Stimulated activated CD4-positive, alpha-beta T cell treated with anti-CD3 and anti-CD28 coated beads, TNF-alpha, amount 100 ng/mL, for 4 hours (primary cell): ENCODE measurements around the gene CYFIP2.

ENCODE experiments used
- DNase-seq, 3 experiments: peaks; one replicate each; pipeline ENCODE4 v3.0.0-alpha.2; 2020; ENCODE audit warnings: low read depth in 3 of 3

Gene CYFIP2

DNA sequence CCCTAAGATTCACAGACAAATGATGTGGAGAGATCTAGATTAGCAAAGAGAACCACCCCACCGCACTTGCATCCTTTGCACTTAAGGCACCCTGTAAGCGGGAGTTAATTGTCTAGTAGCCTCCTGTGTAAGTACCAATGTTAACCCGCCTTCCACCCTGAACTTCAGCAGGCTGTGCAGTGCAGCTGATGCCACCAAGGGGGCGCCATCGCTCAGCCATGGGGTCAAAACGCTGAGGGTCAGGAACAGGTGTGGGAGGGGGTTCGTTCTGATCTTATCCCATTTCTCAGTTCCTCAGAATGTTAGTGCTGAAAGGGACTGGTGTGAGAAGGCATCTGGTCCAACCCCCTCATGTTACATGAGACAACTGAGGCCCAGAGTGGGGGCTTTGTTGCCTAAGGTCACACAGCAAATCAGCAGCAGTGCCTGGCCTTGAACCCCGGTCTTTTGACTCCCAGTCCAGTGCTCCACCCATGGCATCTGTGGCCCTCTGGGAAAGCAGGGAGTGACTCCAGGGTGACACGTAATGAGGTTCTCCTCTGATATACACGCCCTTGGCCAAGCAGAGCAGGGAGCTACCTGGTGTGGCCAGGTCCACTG lies 57.3 kb downstream of the CYFIP2 start:
- no peak for DNase-seq

DNA sequence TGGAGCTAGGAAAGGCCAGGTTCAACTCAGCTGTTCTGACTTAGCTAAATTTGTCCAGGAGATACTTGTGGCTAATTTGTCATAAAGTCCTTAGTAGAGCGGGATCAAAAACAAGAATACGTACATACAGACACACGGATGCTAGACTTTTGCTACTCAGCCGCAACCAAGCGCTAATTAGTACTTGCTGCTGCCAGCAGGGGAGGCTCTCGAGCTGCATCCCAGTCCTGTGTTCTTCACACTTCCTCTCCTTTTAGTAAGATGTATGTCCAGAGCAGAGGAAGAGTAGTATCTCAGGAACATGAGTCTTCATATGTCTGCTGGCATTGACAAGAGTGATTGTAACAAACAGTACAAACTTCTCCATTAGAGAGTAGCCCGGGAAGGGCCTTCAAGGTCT lies 58.3 kb downstream of the CYFIP2 start:
- no peak for DNase-seq

DNA sequence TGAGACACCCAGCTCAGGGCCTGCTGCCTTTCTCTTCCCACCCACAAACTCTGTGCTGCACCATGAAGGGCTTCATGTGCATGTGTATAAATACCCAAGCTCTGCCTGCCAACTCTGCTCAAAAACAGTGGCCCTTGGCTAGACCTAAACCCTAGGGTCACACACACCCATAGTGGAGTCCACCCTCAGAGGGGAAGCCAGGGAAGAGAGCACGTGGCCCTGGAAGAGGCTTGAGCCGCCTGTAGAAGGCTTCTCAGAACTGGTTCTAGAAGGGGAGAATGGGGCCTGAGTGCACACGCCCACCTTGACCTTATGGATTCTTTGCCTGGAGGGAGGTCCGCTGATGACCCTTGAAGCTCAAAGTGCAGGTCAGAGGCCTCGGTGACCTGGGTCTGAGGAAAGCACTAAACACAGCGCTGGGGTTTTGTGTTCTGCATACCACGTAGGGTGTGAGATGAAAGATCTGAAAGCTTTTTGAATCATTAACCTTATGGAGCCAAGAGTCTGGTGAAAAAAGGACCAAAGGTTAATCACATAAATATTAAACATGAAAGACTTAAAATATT lies 60.6 kb downstream of the CYFIP2 start:
- DNase-seq = no peak

DNA sequence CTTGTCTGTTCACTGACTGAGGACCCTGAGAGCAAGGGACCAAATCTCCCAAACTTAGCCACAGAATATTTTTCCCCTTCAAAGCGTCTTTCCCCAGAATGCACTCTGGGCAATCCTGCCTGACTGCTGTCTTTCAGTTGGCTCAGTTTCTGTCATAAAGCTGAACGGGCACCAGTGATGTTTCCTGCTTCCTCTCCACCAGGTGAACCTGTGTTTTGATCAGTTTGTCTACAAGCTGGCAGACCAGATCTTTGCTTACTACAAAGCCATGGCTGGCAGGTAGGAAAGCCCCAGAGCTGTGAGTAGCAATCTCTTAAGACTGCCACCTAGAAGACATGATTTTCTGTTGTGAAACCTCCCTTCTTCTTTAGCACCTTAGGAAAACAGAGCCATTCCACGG lies 61.8 kb downstream of the CYFIP2 start:
- no peak for DNase-seq

DNA sequence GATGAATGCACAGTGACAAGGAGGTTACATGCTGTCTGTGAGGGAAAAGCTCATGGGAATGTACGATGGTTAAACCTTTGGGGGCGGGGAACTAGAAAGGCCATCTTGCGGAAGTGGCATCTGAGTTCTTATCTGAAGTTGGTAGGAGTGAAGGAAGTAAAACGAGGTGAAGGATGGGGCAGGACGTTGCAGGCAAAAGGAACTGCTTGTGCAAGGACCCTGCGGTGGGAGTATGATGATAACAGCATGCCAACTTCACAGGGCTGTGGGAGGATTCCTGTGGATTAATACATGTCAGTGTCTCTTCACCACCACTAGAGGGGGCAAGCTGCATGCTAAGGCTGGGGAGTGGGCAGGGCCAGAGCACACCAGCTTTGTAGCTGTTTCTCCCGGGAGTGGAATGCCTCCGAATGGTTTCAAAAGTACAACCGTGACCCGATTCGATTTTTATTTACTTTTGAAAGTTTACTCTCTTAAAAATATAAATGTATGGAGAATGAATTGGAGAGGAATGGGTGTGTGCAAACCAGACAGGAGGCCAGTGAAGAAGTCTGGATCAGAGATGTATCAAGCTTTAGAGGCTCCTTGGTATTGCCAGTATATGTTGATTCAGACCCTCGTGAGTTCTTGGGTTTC lies 62.5 kb downstream of the CYFIP2 start:
- DNase-seq = peak in 1 of 3 experiments; percentile 40

DNA sequence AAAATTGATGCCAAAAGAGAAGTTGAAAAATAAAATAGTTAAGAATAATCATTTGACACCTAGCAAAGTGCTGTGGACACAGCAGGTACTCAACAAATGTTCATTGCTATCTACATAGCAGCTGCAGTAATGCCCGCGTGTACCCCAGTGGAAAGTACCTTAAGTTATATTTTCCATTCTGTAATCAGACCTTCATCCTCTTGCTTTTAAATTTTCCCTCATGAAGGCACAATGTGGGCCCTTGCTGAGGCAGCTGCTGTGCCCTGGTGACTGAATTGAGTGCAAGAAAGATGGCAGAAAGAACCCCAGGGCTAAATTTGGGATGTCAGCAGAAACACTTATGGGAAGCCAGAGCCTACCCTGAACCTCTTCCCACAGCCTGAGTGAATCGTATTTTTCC lies 65.9 kb downstream of the CYFIP2 start:
- no peak for DNase-seq

DNA sequence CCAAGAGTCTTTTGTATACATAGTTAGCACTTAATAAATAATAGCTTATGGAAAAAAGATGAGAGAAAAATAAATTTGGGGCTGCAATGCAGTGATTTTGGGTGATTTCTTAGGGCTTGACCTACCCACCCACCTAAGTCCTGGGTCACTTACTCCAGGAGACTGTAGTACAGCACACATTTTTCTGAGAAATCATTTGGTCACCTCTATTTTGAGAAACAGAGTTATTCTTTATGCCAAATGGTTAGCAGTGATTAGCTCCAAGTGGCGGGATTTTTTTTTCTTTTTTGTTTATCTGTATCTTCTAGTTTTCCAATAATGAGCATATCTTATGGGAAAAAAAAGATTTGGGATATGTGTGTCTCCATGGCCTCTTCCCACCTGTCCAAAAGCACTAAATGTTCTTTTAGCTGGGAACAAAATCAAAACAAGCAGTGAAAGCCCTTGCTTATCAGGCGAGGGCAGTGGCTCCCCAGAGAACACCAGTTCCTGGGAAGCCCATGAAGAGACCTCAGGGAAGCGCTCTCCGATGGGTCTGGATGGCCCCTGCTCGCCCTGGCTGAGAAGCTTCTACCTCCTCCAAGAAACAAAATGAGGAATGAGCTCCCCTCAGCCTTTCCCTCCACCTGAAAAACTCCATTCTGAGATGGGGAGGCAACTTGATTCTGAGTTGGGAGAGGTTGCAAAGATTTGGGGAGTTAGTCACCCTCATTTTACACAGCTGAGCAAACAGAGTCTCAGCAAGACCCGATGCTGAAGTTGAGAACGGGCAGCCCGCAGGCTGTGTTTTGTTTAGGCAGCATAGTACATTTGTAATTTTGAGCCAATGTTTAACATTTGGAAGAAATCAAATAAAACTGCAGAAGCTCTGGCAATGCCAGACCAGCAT lies 69.9 kb downstream of the CYFIP2 start:
- DNase-seq = no peak

DNA sequence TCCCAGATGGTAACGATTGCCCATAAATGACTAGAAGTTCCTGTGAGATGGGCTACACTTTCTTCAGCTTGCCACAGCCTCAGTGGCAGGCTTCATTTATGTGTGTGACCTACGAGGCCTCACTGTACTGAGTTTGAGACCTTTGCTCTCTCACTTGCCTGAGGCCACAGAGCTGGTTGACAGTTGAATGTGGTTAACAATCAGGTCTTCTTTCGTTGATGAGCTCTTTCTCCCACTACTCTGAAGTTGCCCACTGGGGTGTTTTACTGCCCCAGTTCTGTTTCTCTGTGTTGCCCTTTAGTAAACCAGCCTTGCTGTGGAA lies 70.5 kb downstream of the CYFIP2 start:
- no peak for DNase-seq

DNA sequence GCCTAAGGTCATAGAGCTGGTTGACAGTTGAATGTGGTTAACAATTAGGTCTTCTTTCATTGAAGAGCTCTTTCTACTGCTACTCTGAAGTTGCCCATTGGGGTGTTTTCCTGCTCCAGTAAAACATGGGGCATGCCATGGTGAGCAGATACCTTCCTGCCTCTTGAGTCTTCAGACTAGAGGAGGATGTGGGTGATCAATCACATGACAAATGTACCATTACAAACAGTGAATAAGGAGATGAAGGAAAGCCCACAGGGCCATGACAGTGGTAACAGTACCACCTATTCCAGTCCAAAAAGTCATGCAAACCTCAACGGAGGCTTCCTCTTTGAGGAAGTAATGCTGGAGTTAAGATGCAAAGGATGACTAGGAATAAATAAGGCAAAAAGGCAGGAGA lies 73.5 kb downstream of the CYFIP2 start:
- DNase-seq = no peak

DNA sequence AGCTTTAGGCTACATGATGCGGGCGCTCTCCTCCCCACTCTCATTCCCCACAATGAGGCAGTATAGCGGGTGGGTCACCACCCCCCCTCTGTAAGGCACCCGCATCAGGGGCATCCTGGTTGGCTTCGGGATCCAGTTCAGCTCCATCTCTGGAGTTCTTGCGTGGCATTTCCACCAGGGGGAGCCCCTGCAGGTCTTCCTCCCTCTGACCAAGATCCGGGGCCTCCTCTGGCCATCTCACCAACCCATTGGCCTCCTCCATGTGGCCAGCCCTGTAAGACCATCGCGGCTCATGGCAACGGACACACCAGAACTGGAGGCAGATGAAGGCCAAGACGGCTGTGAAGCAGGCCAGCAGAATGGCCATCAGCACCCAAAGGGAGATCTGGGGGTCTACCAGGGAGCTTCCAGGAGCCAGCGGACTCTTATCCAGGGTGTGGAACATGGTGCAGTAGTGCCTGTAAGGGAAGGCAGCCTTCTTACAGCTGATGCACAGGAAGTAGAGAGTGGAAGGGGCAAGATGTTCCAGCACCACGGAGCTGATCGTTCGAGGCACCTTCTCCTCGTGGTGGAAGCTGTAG lies 77.0 kb downstream of the CYFIP2 start:
- no peak for DNase-seq

DNA sequence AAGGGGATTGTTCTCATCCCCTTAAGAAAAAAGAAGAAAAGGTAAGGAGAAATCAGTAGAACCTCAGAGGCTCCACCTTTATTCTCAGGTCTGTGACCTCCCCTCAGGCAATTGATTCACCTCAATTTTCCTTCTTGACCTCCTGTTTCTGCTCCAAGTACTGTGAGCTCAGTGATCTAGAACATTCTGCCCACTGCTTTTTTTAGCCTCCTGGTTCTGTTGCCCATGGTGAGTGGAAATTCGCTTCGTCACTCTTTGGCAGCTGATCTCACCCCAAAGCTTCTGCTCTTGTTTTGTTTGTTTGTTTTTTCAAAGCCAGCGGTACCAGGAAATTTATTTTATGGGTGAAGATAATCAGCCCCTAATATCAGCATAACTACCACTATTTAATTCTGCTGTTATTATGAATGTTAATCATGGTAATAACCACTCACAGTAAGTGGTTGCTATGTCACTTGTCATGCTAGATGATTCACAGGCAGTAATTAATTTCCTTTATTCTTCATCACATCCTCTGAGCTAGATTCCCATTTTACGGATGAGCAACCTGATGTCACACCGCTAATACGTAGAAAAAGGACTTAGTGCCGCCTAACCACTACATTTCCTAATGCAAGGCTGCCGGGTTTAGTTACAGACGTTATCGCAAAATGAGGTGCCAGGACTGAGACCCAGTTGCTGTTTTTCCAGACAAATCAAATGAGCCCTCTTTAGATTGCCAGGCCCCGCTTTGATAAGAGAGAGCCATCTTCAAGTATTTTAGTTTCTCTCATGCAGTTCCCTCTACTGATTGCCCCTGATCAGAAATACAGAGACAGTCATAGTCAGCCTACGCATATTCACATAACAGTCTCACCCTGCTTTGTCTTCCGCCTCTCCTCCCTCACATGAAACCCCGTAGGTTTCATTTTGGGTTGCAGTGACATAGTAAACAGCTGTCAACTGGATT lies 78.2 kb downstream of the CYFIP2 start:
- DNase-seq = no peak

DNA sequence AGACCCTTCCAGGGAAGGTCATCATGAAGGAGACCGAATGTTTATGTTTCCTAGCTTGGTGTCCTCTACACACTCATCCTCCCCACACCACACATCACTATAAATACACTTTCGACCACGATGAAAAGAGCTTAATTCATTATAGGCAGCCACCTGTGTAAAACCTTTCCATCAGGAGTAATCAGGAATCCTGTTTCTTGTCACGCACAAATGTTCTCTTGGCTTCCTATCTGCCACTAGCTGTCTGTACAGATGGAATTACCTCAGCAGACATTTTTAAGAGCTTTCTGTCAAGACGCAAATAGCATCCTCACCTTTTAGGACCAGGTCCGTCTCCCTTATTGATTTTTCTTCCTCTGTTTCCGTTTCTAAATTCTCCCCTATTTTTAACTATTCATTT lies 79.1 kb downstream of the CYFIP2 start:
- DNase-seq = no peak

DNA sequence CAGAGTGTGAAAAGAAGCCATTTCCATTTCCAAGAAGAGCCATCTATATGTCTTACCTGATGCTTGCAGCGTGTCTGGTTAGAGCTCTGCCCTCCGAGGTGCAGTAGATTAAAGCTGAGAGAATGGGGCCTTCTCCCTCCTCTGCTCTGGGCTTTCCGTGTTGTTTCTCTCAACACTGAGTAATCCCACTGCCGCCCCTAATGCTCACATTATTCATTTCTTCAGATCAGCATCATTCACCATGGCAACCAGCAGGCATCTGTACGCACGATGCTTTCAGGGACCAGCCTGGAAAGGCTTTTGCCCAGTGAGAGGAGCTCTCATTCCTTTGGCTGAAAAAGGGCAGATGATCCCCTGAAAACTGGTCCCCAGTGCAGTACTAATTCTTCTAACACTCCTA lies 79.6 kb downstream of the CYFIP2 start:
- no peak for DNase-seq

DNA sequence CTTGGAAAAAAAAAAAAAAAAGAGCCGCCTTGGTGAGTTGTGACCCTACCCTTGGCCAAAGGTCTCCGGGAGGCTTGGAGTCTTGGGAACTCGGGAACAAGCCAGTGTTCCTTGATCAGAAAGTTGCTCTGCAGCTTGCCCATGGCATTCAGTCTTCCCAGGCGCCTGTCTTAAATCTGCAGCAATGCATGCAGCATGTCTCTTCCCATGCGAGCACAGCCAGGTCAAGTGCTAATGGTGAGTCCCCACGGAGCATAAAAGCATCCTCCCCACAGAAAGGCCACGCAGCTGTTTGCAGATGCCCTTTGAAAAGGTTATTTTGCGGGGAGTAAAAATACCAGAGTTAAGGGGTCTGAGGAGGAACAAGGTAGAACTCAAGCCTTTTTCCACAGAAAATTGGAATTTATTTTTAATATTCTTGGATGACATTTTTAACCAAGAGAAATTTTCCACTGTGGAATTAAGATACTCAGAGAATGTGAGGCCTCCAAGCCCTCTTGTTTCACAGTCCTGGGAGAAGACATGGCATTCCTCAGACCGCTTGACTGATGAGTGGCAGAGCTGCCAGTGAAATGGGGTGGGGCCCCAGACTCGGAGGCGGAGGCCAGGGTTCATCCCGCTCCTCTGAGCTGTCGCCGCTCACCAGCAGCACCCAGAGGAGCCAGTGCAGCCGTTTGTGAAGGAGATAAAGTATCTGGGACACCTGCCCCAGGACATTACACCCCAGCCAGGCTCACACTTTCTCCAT lies 81.6 kb downstream of the CYFIP2 start:
- no peak for DNase-seq

DNA sequence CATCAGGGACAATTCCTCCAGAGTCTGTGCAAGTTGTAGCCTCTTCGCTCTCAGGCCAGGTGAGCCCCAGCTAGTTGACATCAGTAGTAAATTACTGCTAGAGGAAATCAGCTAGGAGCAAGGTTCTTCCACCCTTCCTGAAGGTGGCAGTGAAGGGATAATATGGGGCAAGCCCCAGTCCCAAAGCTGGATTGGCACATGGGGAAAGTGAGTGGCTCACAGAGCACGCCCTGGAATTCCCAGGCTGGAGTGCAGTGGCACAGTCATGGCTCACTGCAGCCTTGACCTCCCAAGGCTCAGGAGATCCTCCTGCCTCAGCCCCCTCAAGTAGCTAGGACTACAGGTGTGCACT lies 82.1 kb downstream of the CYFIP2 start:
- DNase-seq = no peak

DNA sequence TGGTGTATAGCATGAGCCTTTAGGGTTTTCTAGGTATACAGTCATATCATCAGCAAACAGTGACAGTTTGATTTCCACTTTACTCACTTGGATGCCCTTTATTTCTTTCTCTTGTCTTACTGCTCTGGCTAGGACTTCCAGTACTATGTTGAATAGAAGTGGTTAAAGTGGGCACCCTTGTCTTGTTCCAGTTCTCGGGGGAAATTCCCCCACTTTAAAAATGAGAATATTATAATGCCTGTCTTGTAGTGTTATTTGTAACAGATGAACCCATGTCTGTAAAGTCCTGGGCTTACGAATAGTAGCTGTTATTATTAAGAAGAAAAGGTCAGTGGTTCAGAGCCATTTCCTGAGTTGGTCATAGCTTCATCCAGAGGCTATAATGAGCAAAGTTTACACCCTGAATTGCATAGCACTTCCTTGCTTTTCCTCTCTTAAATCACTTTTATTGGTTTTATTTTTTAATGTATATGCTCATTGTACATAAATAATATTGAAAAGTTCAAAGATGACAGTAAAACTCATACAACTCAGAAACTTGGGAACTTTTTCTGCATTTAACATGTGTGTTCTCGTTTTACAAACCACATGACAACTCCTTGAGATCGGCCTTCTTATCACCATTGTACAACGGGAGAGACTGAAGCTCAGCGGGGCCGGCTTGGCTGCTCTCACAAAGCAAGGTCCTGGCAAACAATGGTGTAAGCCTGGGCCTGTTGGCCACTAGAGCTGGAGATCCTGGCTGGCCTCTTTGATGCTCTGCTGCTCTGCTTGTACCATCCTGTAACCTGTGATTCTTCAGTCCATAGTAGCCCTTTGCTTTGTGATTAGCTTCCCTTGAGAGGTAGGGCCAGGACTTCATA lies 85.2 kb downstream of the CYFIP2 start:
- no peak for DNase-seq

DNA sequence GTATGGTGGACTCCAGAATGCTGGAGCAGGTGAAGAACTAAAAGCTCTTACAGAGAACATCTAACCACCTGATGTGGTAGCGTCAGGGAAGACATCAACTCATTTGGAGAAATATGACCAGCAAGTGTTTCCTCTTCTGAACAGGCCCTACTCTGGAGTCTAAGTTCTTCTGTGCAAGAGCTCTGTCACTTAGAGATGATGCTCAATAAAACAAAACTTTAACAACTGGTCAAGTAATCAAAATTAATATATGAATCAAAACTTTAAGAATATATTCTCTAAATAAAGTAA lies 85.8 kb downstream of the CYFIP2 start:
- DNase-seq = no peak

DNA sequence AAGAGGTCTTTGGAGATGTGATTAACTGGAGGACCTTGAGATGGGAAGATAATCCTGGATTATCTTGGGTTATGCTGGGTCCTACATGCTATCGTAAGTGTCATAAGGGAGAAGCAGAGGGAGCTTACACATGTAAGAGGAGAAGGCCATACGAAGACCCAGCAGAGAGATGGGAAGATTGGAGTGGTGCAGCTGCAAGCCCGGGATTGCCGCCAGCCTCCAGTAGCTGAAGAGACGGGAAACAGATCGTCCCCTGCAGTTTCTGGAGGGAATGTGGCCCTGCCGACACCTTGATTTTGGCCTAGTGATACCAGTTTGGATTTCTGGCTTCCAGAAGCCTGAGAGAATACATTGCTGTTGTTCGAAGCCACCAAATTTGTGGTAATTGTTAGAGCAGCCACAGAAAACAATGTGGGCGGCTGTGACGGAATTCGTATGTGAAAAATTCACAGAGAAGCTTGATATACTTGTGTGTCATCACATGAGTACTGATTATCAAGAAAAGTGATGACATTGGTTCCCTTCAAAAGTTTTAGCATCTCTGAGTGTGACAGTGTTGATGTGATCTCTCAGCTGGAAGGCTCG lies 86.9 kb downstream of the CYFIP2 start:
- no peak for DNase-seq

DNA sequence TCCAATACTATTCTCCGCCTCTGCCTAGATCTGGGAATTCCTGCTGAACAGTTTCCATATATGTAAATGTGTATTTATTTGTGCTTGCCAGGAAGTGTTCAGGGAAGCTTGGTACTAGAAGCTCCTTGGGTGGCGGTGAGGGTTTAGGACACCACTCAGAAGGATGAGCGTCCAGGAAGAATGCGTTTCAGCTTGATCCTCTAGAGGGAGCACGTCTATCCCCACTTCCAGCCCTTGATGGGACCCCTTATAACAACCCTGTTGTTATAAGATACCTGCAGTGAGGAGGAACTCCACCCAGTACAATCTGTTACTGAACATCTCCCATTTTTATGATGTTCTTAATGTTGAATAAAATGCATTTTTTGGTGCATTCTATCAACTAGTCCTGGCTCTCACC lies 88.9 kb downstream of the CYFIP2 start:
- no peak for DNase-seq

DNA sequence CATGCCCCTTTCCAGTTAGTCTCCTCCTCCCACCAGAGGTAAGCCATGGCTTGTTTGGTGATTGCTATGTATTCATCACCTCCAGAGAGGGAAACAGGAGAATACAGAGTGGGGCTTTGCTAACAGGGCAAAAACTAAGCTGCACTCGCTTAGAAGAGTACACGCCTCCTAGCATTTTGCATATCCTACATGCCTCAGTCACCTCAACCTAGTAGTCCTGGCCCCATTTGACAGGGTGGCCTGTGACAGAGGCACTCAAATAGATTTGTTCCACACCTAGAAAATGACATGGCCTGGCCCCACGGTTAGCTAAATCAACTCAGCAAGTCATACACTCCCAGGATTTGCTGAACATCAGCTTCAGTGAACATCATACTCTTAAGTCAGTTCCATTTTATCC lies 90.7 kb downstream of the CYFIP2 start:
- no peak for DNase-seq
